Muscle of arm (tissue), 14 donors: ENCODE data around the gene CLSTN3. TPM values are rescaled to one million over a fixed set of nuclear protein-coding genes. Genes with fewer than 3 reads are reported as not detected.
A peak's percentile ranks its signal among the peaks of the same experiment; 100 is the strongest.

Experiments used
- DNase-seq: peaks from one replicate; pipeline ENCODE4 v3.0.0-alpha.2; 2013
- long read RNA-seq, 11 donors: transcript quantifications; one replicate each; lab custom pipeline, GENCODE V29; 2026
- polyA plus RNA-seq, 12 donors: library from polyadenylated mRNA; unstranded; fragments of 120-200 nt; gene quantifications; one replicate each; pipeline ENCODE4 v1.2.1, GENCODE V29; 2013; ENCODE audit not compliant: insufficient read length in 12 of 12

The CLSTN3 gene
- polyA plus RNA-seq, result 10 to 100 TPM in 11 of 12 donors, not detected in 1; 13.4 to 35.4 (median 18.5) TPM
- long read RNA-seq, donor 1, partial matches to known transcripts, result 39 of 45 reads
- long read RNA-seq, donor 1, other reads (novel, unspliced or antisense), result 0 of 45 reads
- long read RNA-seq, donor 2, partial matches to known transcripts, result 0 of 1 reads
- long read RNA-seq, donor 2, other reads (novel, unspliced or antisense), result 0 of 1 reads
- long read RNA-seq, donor 3, result 0 reads
- long read RNA-seq, donor 4, result 0 reads
- long read RNA-seq, donor 5, result 0 reads
- long read RNA-seq, donor 6, partial matches to known transcripts, result 0 of 2 reads
- long read RNA-seq, donor 6, other reads (novel, unspliced or antisense), result 0 of 2 reads
- long read RNA-seq, donor 7, result 0 reads
- long read RNA-seq, donor 8, partial matches to known transcripts, result 0 of 4 reads
- long read RNA-seq, donor 8, other reads (novel, unspliced or antisense), result 0 of 4 reads
- long read RNA-seq, donor 9, result 0 reads
- long read RNA-seq, donor 10, full-length matches to known transcripts, result 2 of 2 reads
- long read RNA-seq, donor 10, partial matches to known transcripts, result 0 of 2 reads
- long read RNA-seq, donor 10, other reads (novel, unspliced or antisense), result 0 of 2 reads
- long read RNA-seq, donor 11, partial matches to known transcripts, result 0 of 2 reads
- long read RNA-seq, donor 11, other reads (novel, unspliced or antisense), result 0 of 2 reads

GRCh38 chr12:7129872-7130691, at the start of gene CLSTN3:
Gene CLSTN3 (plus strand): TSS chr12:7130371. CDS start chr12:7130649, 278 bp downstream.
- peak; percentile 86 for DNase-seq

GRCh38 chr12:7081037-7081436, 49.1 kb upstream of the CLSTN3 start:
- no peak for DNase-seq

GRCh38 chr12:7083125-7083524, 47.0 kb upstream of the CLSTN3 start:
- no peak for DNase-seq

GRCh38 chr12:7089196-7089871, 40.8 kb upstream of the CLSTN3 start:
- no peak for DNase-seq

GRCh38 chr12:7090222-7090998, 39.8 kb upstream of the CLSTN3 start:
- DNase-seq, result no peak

- no peak for DNase-seq
These were observed 39.0 kb upstream of the CLSTN3 start for GRCh38 chr12:7091171-7091570.

GRCh38 chr12:7091660-7092228, 38.4 kb upstream of the CLSTN3 start:
- peak; percentile 44 for DNase-seq

- DNase-seq, result peak; percentile 88
These were observed 37.8 kb upstream of the CLSTN3 start, which contains the start of gene C1R for GRCh38 chr12:7092229-7092985. Gene C1R (minus strand): TSS chr12:7092445. CDS start chr12:7092388, 57 bp downstream.

GRCh38 chr12:7092986-7093460, 37.1 kb upstream of the CLSTN3 start:
- DNase-seq, result no peak

GRCh38 chr12:7093486-7093885, 36.7 kb upstream of the CLSTN3 start:
- DNase-seq, result no peak

- DNase-seq, result no peak
These were observed 36.3 kb upstream of the CLSTN3 start for GRCh38 chr12:7093892-7094291.

GRCh38 chr12:7096006-7096932, 33.9 kb upstream of the CLSTN3 start:
- no peak for DNase-seq

- no peak for DNase-seq
These were observed 33.2 kb upstream of the CLSTN3 start for GRCh38 chr12:7096979-7097378.

GRCh38 chr12:7099290-7099996, 30.7 kb upstream of the CLSTN3 start:
- DNase-seq, result no peak

GRCh38 chr12:7100239-7100638, 29.9 kb upstream of the CLSTN3 start:
- no peak for DNase-seq

- no peak for DNase-seq
These were observed 29.0 kb upstream of the CLSTN3 start for GRCh38 chr12:7101047-7101693.

- DNase-seq, result no peak
These were observed 28.5 kb upstream of the CLSTN3 start for GRCh38 chr12:7101694-7102131.
